OCI-LY7 (cell line): ENCODE measurements around the gene FAF2. TPM values are rescaled to one million over a fixed set of nuclear protein-coding genes. Genes with fewer than 3 reads are reported as not detected.
A peak's percentile ranks its signal among the peaks of the same experiment; 100 is the strongest.

Experiments
- BruUV-seq: library from RNA; stranded (reverse); fragments of 400-500 nt; replicated peaks from 2 replicates; lab custom pipeline; 2021; lab: Mats Ljungman, UMichigan
- CTCF ChIA-PET: fragments of 300-600 bp; sonication (Branson Sonifier 250); formaldehyde crosslinking; loops from one replicate; lab custom pipeline; 2022; ENCODE audit warnings: antibody characterized with exemption; ENCODE audit not compliant: unreplicated experiment; lab: Charles Lee
- POLR2A ChIA-PET: fragments of 300-600 bp; sonication (Branson Sonifier 250); formaldehyde crosslinking; loops from one replicate; lab custom pipeline; 2022; ENCODE audit warnings: antibody characterized with exemption; lab: Charles Lee
- DNase-seq: peaks from one replicate; pipeline ENCODE4 v3.0.0-alpha.2; 2015; ENCODE audit warnings: low spot score
- H2AFZ ChIP-seq: fragments of 200-600 bp; sonication (generic), shearing (Covaris generic); 2 replicates; pipeline ENCODE4 v1.6.1; 2014; ENCODE audit warnings: mild to moderate bottlenecking, antibody characterized with exemption, low read length, moderate library complexity
- H3K27ac ChIP-seq: fragments of 200-600 bp; sonication (generic); 2 replicates; pipeline ENCODE4 v1.5.1; 2014; ENCODE audit warnings: mixed run types, low read depth, mild to moderate bottlenecking, moderate library complexity, low read length, inconsistent platforms; ENCODE audit not compliant: poor library complexity, severe bottlenecking
- H3K36me3 ChIP-seq: fragments of 200-600 bp; sonication (generic); 2 replicates; pipeline ENCODE4 v1.6.1; 2014; ENCODE audit warnings: mild to moderate bottlenecking, antibody characterized with exemption, low read length, moderate library complexity, mixed read lengths; ENCODE audit not compliant: insufficient read depth
- H3K4me1 ChIP-seq: fragments of 200-600 bp; sonication (generic); 2 replicates; pipeline ENCODE4 v1.5.1; 2014; ENCODE audit warnings: mild to moderate bottlenecking, low read length; ENCODE audit not compliant: insufficient read depth, poor library complexity, severe bottlenecking
- H3K4me2 ChIP-seq: fragments of 200-600 bp; sonication (generic); 2 replicates; pipeline ENCODE4 v1.6.1; 2014; ENCODE audit warnings: mild to moderate bottlenecking, low read length
- H3K4me3 ChIP-seq: fragments of 200-600 bp; sonication (generic); 2 replicates; pipeline ENCODE4 v1.5.1; 2014; ENCODE audit warnings: mild to moderate bottlenecking, low read depth, low read length; ENCODE audit not compliant: poor library complexity, severe bottlenecking
- H3K79me2 ChIP-seq: fragments of 200-600 bp; sonication (generic); 2 replicates; pipeline ENCODE4 v1.6.1; 2016; ENCODE audit warnings: low read depth, mild to moderate bottlenecking, low read length, moderate library complexity, mixed read lengths; ENCODE audit not compliant: insufficient read depth
- H3K9me2 ChIP-seq: fragments of 200-600 bp; sonication (generic); 2 replicates; pipeline ENCODE4 v1.6.1; 2016; ENCODE audit warnings: mild to moderate bottlenecking, low read length, mixed read lengths; ENCODE audit not compliant: insufficient read depth
- H3K9me3 ChIP-seq: fragments of 200-600 bp; sonication (generic); 2 replicates; pipeline ENCODE4 v1.6.1; 2014; ENCODE audit warnings: mild to moderate bottlenecking, mixed run types, low read length, mixed read lengths
- H4K20me1 ChIP-seq: fragments of 200-600 bp; sonication (generic); 2 replicates; pipeline ENCODE4 v1.6.1; 2014; ENCODE audit warnings: mild to moderate bottlenecking, antibody characterized with exemption, low read length, moderate library complexity, mixed read lengths; ENCODE audit not compliant: insufficient read depth
- CTCF ChIP-seq: fragments of 200-600 bp; sonication (generic); conservative IDR thresholded peaks from 2 replicates; pipeline ENCODE4 v1.5.1; 2014; ENCODE audit warnings: mild to moderate bottlenecking, antibody characterized with exemption, low read length, moderate library complexity, mixed read lengths
- EZH2phosphoT487 ChIP-seq: fragments of 200-600 bp; sonication (generic); IDR thresholded peaks from 2 replicates; pipeline ENCODE4 v1.6.1; 2018; ENCODE audit warnings: low read depth, borderline replicate concordance, mild to moderate bottlenecking, mixed run types, antibody characterized with exemption, low read length, moderate library complexity, mixed read lengths
- intact Hi-C: fragments of 100-400 bp; cut with micrococcal nuclease; formaldehyde crosslinking; loops from one replicate; pipeline ENCODE4 v1.10.0; 2022; ENCODE audit not compliant: unreplicated experiment
- total RNA-seq, 2 experiments: library from RNA; depleted of rRNA in 1 of 2; stranded (reverse); fragments of >200 nt in 1 of 2; shearing (Covaris generic) in 1 of 2; gene quantifications; 2 replicates each; pipeline ENCODE4 v1.2.3, GENCODE V29; 2014 to 2022

FAF2 gene
- total RNA-seq, 2 experiments from 2014 or later: 36.9 to 49.7 TPM

DNA sequence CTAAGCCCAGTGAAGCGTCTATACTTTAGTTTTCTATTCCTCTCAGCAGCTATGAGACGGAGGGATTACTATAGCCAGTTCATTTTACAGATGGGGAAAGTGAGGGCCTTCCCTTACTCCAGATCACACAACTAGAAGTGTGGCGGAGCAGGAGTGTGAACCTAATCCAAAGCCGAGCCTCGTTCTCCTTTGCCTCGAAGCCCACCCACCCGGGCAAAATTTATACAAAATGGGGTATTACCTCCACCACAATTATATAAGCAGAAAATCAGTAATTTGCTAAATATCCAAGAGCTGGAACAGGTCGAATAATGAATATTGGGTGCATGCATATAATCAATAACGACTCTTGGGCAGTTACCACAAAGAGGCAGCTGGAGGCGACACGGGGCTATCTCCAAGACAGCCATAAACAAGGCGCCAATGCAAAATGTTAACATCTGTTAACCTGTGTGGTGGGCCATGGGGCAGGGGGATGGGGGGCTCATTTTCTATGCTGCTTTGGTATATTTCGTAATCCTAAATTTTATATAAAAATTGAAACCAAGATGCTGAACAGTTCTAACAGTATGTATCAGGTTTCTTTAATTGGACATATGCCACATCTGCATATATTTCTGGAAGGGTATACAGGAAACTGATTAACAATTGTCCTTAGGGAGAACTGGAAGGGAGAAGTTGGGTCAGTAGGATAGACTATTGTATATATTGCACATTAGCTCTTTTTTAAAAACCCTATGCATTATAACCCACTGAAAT is 90.2 kb downstream of the FAF2 start:
- H3K79me2 ChIP-seq: peaks cover 31% of the 10 kb centered on the region
- H3K9me3 ChIP-seq: no peaks in the 10 kb centered on the region
- TF ChIP-seq CTCF (peak; percentile 47), EZH2phosphoT487 (no peak)
- POLR2A ChIA-PET: interaction anchor here (0.5 to 3.5 kb wide), 7 partner anchors 10 to 175 kb away, joined by 3 to 24 read pairs (median 3); partner anchors contain the start of genes CDHR2, EIF4E1B and SNCB
- intact Hi-C loops: loop anchor here (10.0 kb wide), 1 partner anchor 466 kb away; the partner anchor contains the start of gene UIMC1
- CTCF ChIA-PET: interaction anchor here (0.9 kb wide), 1 partner anchor 102 kb away, joined by 4 read pairs; no protein-coding TSS in a partner anchor
- H3K27ac ChIP-seq: peak overlapping the region; percentile 99
- peak overlapping the region; percentile 80 for H3K4me2 ChIP-seq
- H4K20me1 ChIP-seq: no peaks in the 10 kb centered on the region
- BruUV-seq: no TSS peak
- H2AFZ ChIP-seq: no peak overlapping the region
- H3K4me1 ChIP-seq: peaks cover 60% of the 10 kb centered on the region
- H3K36me3 ChIP-seq: peaks cover 27% of the 10 kb centered on the region
- no peak for DNase-seq
- H3K4me3 ChIP-seq: peak overlapping the region; percentile 79
- H3K9me2 ChIP-seq: no peaks in the 10 kb centered on the region

DNA sequence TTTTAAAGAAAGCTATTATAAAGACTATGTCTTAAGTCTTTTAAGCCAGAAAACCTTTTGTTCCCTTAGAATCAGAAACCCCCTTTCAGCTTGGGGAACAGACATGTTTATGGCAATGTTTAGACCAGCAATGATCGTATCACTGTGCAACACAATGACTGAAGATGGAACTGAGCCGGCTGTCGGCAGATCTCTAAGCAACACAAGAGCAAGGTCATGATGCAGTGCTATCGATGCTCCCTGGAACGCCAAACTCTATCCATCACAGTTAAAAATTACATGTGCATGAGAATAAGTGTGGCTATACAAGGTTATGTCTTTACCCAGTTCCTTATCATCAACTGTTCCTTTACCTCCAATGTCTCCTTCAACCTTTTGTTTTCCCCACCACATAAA is 90.8 kb downstream of the FAF2 start:
- ChIA-PET POLR2A (interaction anchor here (1.5 to 3.5 kb wide), 2 partner anchors 11 to 123 kb away, joined by 3 to 24 read pairs; no protein-coding TSS in a partner anchor), CTCF (no interaction called here)
- peaks cover 56% of the 10 kb centered on the region for H3K4me1 ChIP-seq
- H3K9me3 ChIP-seq: no peaks in the 10 kb centered on the region
- no peaks in the 10 kb centered on the region for H4K20me1 ChIP-seq
- no peak for TF ChIP-seq EZH2phosphoT487
- TF ChIP-seq CTCF: no peak
- BruUV-seq: no TSS peak
- DNase-seq: no peak
- H3K4me2 ChIP-seq: peak overlapping the region; percentile 80; the same call in 1 of the 2 replicates
- H3K4me3 ChIP-seq: no peak overlapping the region
- intact Hi-C loops: loop anchor here (10.0 kb wide), 1 partner anchor 466 kb away; the partner anchor contains the start of gene UIMC1
- peaks cover 24% of the 10 kb centered on the region; the same call in 1 of the 2 replicates for H3K36me3 ChIP-seq
- peak overlapping the region; percentile 99 for H3K27ac ChIP-seq
- H3K9me2 ChIP-seq: no peaks in the 10 kb centered on the region
- H2AFZ ChIP-seq: no peak overlapping the region
- peaks cover 28% of the 10 kb centered on the region for H3K79me2 ChIP-seq

GRCh38 chr5:176540476-176540899 is 92.3 kb downstream of the FAF2 start:
- ChIA-PET POLR2A (interaction anchor here (0.7 to 1.8 kb wide), 2 partner anchors 9 to 62 kb away, joined by 3 to 10 read pairs; no protein-coding TSS in a partner anchor), CTCF (no interaction called here)
- H3K36me3 ChIP-seq: peaks cover 17% of the 10 kb centered on the region; the same call in 1 of the 2 replicates
- H3K4me1 ChIP-seq: peaks cover 57% of the 10 kb centered on the region
- intact Hi-C loops: no loop called here
- no peak overlapping the region for H2AFZ ChIP-seq
- H3K27ac ChIP-seq: no peak overlapping the region
- no TSS peak for BruUV-seq
- no peaks in the 10 kb centered on the region for H3K9me3 ChIP-seq
- H3K4me2 ChIP-seq: peak overlapping the region; percentile 96; the same call in 1 of the 2 replicates
- H4K20me1 ChIP-seq: no peaks in the 10 kb centered on the region
- no peaks in the 10 kb centered on the region for H3K9me2 ChIP-seq
- peaks cover 28% of the 10 kb centered on the region for H3K79me2 ChIP-seq
- no peak overlapping the region for H3K4me3 ChIP-seq
- DNase-seq: no peak
- TF ChIP-seq CTCF: no peak
- no peak for TF ChIP-seq EZH2phosphoT487
